Renal cortex interstitium (tissue), 11 donors: Measurements from ENCODE around the gene OTULIN. TPM values are rescaled to one million over a fixed set of nuclear protein-coding genes. Genes with fewer than 3 reads are reported as not detected.

Source experiments
- DNase-seq, 11 donors: peaks; one replicate each; pipeline ENCODE4 v3.0.0-alpha.2; 2013; ENCODE audit warnings: low read depth in 9 of 11, low spot score in 4 of 11; ENCODE audit errors: extremely low read depth in 1 of 11
- polyA plus RNA-seq, 3 donors: library from polyadenylated mRNA; unstranded; fragments of 120-200 nt; gene quantifications; one replicate each; pipeline ENCODE4 v1.2.1, GENCODE V29; 2013; ENCODE audit not compliant: insufficient read length in 3 of 3

OTULIN gene
- polyA plus RNA-seq, 3 donors: 18.2 to 20.5 (median 19.4) TPM

GRCh38 chr5:14710313-14710994, 45.9 kb downstream of the OTULIN start:
- DNase-seq: no peak

GRCh38 chr5:14712131-14712530, 47.6 kb downstream of the OTULIN start:
- no peak for DNase-seq

- DNase-seq: no peak
Observed at GRCh38 chr5:14712666-14713065, 48.1 kb downstream of the OTULIN start.

- no peak for DNase-seq
Observed at GRCh38 chr5:14713476-14714390, 49.2 kb downstream of the OTULIN start.

- DNase-seq: no peak
Observed at GRCh38 chr5:14714706-14715105, 50.2 kb downstream of the OTULIN start.

GRCh38 chr5:14715481-14715880, 51.0 kb downstream of the OTULIN start:
- no peak for DNase-seq

- no peak for DNase-seq
Observed at GRCh38 chr5:14716755-14717752, 52.5 kb downstream of the OTULIN start.

GRCh38 chr5:14718778-14719177, 54.3 kb downstream of the OTULIN start:
- no peak for DNase-seq

GRCh38 chr5:14720236-14720923, 55.9 kb downstream of the OTULIN start:
- DNase-seq: no peak

GRCh38 chr5:14721990-14722656, 57.6 kb downstream of the OTULIN start:
- DNase-seq: no peak

GRCh38 chr5:14722923-14723322, 58.4 kb downstream of the OTULIN start:
- no peak for DNase-seq

- DNase-seq: no peak
Observed at GRCh38 chr5:14723701-14724132, 59.2 kb downstream of the OTULIN start.

- DNase-seq: no peak
Observed at GRCh38 chr5:14724633-14725032, 60.1 kb downstream of the OTULIN start.

GRCh38 chr5:14726066-14726838, 61.7 kb downstream of the OTULIN start:
- no peak for DNase-seq

- DNase-seq: peak; percentile 51 to 84 (median 69)
Observed at GRCh38 chr5:14727428-14727865, 62.9 kb downstream of the OTULIN start.

GRCh38 chr5:14727928-14728458, 63.5 kb downstream of the OTULIN start:
- DNase-seq: no peak

- DNase-seq: no peak
Observed at GRCh38 chr5:14728459-14728938, 64.0 kb downstream of the OTULIN start.
